Heart right ventricle (tissue), 16 donors: ENCODE data around the gene GALNS. TPM values are rescaled to one million over a fixed set of nuclear protein-coding genes. Genes with fewer than 3 reads are reported as not detected.

Source experiments
- ATAC-seq, 8 donors: fragments of 200-7000 bp; cut with Tn5 transposase; one replicate each; pipeline ENCODE4 v1.9.1; 2020; ENCODE audit warnings: mild to moderate bottlenecking in 8 of 8, moderate library complexity in 8 of 8, moderate number of reproducible peaks in 1 of 8
- DNase-seq, 2 donors: peaks; one replicate each; pipeline ENCODE4 v3.0.0-alpha.2; 2020
- H3K27ac ChIP-seq, 10 donors: fragments of 200-600 bp; sonication (generic) in 2 of 10; one replicate each; pipeline versions ENCODE4 v1.5.0 to v1.8.0; 2020 to 2022; ENCODE audit warnings: mild to moderate bottlenecking in 3 of 10
- H3K27me3 ChIP-seq, 7 donors: fragments of 200-600 bp; one replicate each; pipeline ENCODE4 v1.8.0; 2021 to 2022; ENCODE audit warnings: mild to moderate bottlenecking in 2 of 7
- H3K36me3 ChIP-seq, 9 donors: fragments of 200-600 bp; sonication (generic) in 1 of 9; one replicate each; pipeline versions ENCODE4 v1.5.0 to v1.8.0; 2020 to 2022; ENCODE audit warnings: mild to moderate bottlenecking in 2 of 9
- H3K4me1 ChIP-seq, 9 donors: fragments of 200-600 bp; sonication (generic) in 1 of 9; one replicate each; pipeline versions ENCODE4 v1.5.0 to v1.8.0; 2020 to 2022; ENCODE audit warnings: mild to moderate bottlenecking in 4 of 9
- H3K4me3 ChIP-seq, 10 donors: fragments of 200-600 bp; sonication (generic) in 2 of 10; one replicate each; pipeline versions ENCODE4 v1.5.0 to v1.8.0; 2020 to 2022; ENCODE audit warnings: mild to moderate bottlenecking in 7 of 10, moderate library complexity in 2 of 10
- H3K9me3 ChIP-seq, 11 donors: fragments of 200-600 bp in 10 of 11; sonication (generic) in 2 of 11; one replicate each; pipeline versions ENCODE4 v1.5.0 to v1.8.0; 2013 to 2022; ENCODE audit warnings: mild to moderate bottlenecking in 2 of 11, control low read depth in 1 of 11, moderate library complexity in 1 of 11
- CTCF ChIP-seq, 9 donors: fragments of 200-600 bp; sonication (generic) in 2 of 9; IDR thresholded peaks; one replicate each; pipeline versions ENCODE4 v1.5.0 to v1.8.0; 2021 to 2022; ENCODE audit warnings: antibody characterized with exemption in 9 of 9, mild to moderate bottlenecking in 5 of 9, moderate library complexity in 1 of 9
- WGBS, 2 donors: extraction: QIAGEN DNeasy Blood & Tissue Kit; methylation state at CpG; one replicate each; pipeline ENCODE4 v1.1.7; 2013; ENCODE audit warnings: inconsistent platforms in 1 of 2; 5-methylcytosine and 5-hydroxymethylcytosine counted together
- intact Hi-C, 10 donors: fragments of 100-400 bp; cut with DNase I; formaldehyde crosslinking; loops; one replicate each; pipeline versions ENCODE4 v1.11.1 to v1.14.2; 2022
- polyA plus RNA-seq, 2 donors: library from polyadenylated mRNA; stranded (reverse); fragments of 200-250 nt; gene quantifications; one replicate each; pipeline ENCODE4 v1.2.3, GENCODE V29; 2013
- total RNA-seq, 10 donors: library from RNA; stranded (reverse); fragmentation: NEBNext Ultra II Directional in 3 of 10; extraction: Animal tissue kit (Norgen Biotek cat#: 25700) in 3 of 10; gene quantifications; one replicate each; pipeline versions ENCODE4 v1.2.1 to v1.2.4, GENCODE V29; 2021 to 2023
- donor health status: Arrhythmogenic right ventricular cardiomyopathy.
- donor health status: ischemic (EF 13 %, LVEDD 7.1; RV severe dilation, severe dysfunction).
- donor health status: healthy with polysubstance abuse.
- donor health status: DM: no; HTN: yes; CAD: no.
- donor health status: DM: no; HTN: no; CAD: no.
- donor health status: ischemic (EF 25% LVEDD 6.9; RV normal size, moderate dysfunction).
- donor health status: ischemic (EF 25% LVEDD 5.7; RV mildly dilated, moderate dysfunction).
- donor health status: healthy.
- donor health status: DM: yes; HTN: yes; CAD: no.
- donor health status: Ischemic cardiomyopathy.
- donor health status: ischemic (EF 35%, LVEDD 5.7; RV mildly dilated, moderate dysfunction).
- donor health status: nonischemic (EF 11% LVEDD 7.7; RV severe dilation, severe dysfunction).
- donor health status: DM: yes; HTN: yes; CAD: no.
- donor health status: PGD.
- donor health status: ischemic (EF 29% LVEDD 5.4; RV normal size, mild dysfunction).
- donor health status: nonischemic (EF 23%, LVEDD 6.1; RV moderate dilation, normal function).

The GALNS gene
- total and polyA plus RNA-seq, 12 donors: 11.5 to 18.7 (median 13.8) TPM

- WGBS, 2 donors: 82 to 96% methylated on average over 15 of the region's 15 CpGs
- no peaks in the 10 kb centered on the region for H3K27me3 ChIP-seq
- no peak for TF ChIP-seq CTCF (IDR thresholded peaks at IDR 0.05)
- H3K36me3 ChIP-seq: peaks cover 0 to 55% (median 9%) of the 10 kb centered on the region in 9 donors
- no peak overlapping the region for H3K4me3 ChIP-seq
- intact Hi-C loops: no loop called here
- peaks cover 0 to 4% (median 0%) of the 10 kb centered on the region in 9 donors for H3K4me1 ChIP-seq
- no peak for DNase-seq
- no peak for ATAC-seq
- no peaks in the 10 kb centered on the region for H3K9me3 ChIP-seq
- no peak overlapping the region for H3K27ac ChIP-seq
Observed at GRCh38 chr16:88842308-88842756, 14.4 kb downstream of the GALNS start.

GRCh38 chr16:88841521-88842307, 15.0 kb downstream of the GALNS start:
- H3K4me3 ChIP-seq: no peak overlapping the region
- peaks cover 0 to 54% (median 9%) of the 10 kb centered on the region in 9 donors for H3K36me3 ChIP-seq
- intact Hi-C loops: no loop called here
- peaks cover 0 to 4% (median 0%) of the 10 kb centered on the region in 9 donors for H3K4me1 ChIP-seq
- ATAC-seq (no peak), DNase-seq (no peak)
- TF ChIP-seq CTCF (IDR thresholded peaks at IDR 0.05): no peak
- H3K9me3 ChIP-seq: no peaks in the 10 kb centered on the region
- H3K27ac ChIP-seq: no peak overlapping the region
- 93 to 95% methylated on average over 40 of the region's 40 CpGs for WGBS, 2 donors
- no peaks in the 10 kb centered on the region for H3K27me3 ChIP-seq

GRCh38 chr16:88840600-88841215, 16.0 kb downstream of the GALNS start:
- WGBS, 2 donors: 93 to 94% methylated on average over 30 of the region's 30 CpGs
- no peak for TF ChIP-seq CTCF (IDR thresholded peaks at IDR 0.05)
- ATAC-seq: no peak

GRCh38 chr16:88839745-88840599, 16.8 kb downstream of the GALNS start:
- H3K27ac ChIP-seq: no peak overlapping the region
- H3K27me3 ChIP-seq: no peaks in the 10 kb centered on the region
- H3K4me1 ChIP-seq: peaks cover 0 to 4% (median 0%) of the 10 kb centered on the region in 9 donors
- TF ChIP-seq CTCF (IDR thresholded peaks at IDR 0.05): no peak
- intact Hi-C loops: no loop called here
- peaks cover 0 to 65% (median 9%) of the 10 kb centered on the region in 9 donors for H3K36me3 ChIP-seq
- no peaks in the 10 kb centered on the region for H3K9me3 ChIP-seq
- DNase-seq (no peak), ATAC-seq (no peak)
- 92 to 94% methylated on average over 24 of the region's 24 CpGs for WGBS, 2 donors
- no peak overlapping the region for H3K4me3 ChIP-seq

More at GRCh38 chr16:88840600-88841215, 16.0 kb downstream of the GALNS start:
- H3K9me3 ChIP-seq: no peaks in the 10 kb centered on the region
- intact Hi-C loops: no loop called here
- H3K4me3 ChIP-seq: no peak overlapping the region
- H3K4me1 ChIP-seq: peaks cover 0 to 4% (median 0%) of the 10 kb centered on the region in 9 donors
- no peaks in the 10 kb centered on the region for H3K27me3 ChIP-seq
- no peak for DNase-seq
- peaks cover 0 to 58% (median 9%) of the 10 kb centered on the region in 9 donors for H3K36me3 ChIP-seq
- H3K27ac ChIP-seq: no peak overlapping the region
